Measurements from ENCODE around the gene PARD3. TPM values are rescaled to one million over a fixed set of nuclear protein-coding genes. Genes with fewer than 3 reads are reported as not detected.

PARD3 gene
- total RNA-seq, 1 donor from 2014 or later, result 98.2 TPM

GRCh38 chr10:34217524-34217923 is 597.6 kb downstream of the PARD3 start:
- H3K4me3 ChIP-seq (ENCODE audit: low read depth, low read length), result no peak overlapping the region
- DNase-seq (ENCODE audit: low read depth) (peak; percentile 38), FAIRE-seq (no peak)
- H3K27me3 ChIP-seq (ENCODE audit: control insufficient read depth, insufficient read depth, low read length), result no peaks in the 10 kb centered on the region
- no peaks in the 10 kb centered on the region for H3K36me3 ChIP-seq (ENCODE audit: control insufficient read depth, insufficient read depth, low read length)
- no peak for TF ChIP-seq CTCF (IDR thresholded peaks at IDR 0.05; ENCODE audit: insufficient read depth, low read length, severe bottlenecking)

- DNase-seq (ENCODE audit: low read depth), result no peak
- no peak for TF ChIP-seq CTCF (IDR thresholded peaks at IDR 0.05; ENCODE audit: insufficient read depth, low read length, severe bottlenecking)
- H3K27me3 ChIP-seq (ENCODE audit: control insufficient read depth, insufficient read depth, low read length), result no peaks in the 10 kb centered on the region
- peak; percentile 82 for FAIRE-seq
- H3K36me3 ChIP-seq (ENCODE audit: control insufficient read depth, insufficient read depth, low read length), result no peaks in the 10 kb centered on the region
- no peak overlapping the region for H3K4me3 ChIP-seq (ENCODE audit: low read depth, low read length)
Observed at GRCh38 chr10:34216348-34216945, 598.6 kb downstream of the PARD3 start.

DNA sequence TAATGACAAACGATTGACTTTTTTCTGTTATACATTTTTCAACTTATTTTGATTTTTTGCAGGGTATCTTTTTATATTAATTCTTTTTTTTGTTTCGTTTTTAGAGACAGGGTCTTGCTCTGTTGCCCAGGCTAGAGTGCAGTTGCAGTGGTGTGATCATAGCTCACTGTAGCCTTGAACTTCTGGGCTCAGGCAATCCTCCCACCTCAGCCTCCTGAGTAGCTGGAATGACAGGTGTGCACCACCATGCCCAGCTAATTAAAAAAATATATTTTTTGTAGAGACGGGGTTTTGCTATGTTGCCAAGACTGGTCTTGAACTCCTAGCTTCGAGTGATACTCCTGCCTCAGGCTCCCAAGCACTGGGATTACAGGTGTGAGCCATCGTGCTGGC is 601.3 kb downstream of the PARD3 start:
- FAIRE-seq, result no peak
- no peak for DNase-seq (ENCODE audit: low read depth)
- Histone ChIP-seq H3K27me3 (ENCODE audit: control insufficient read depth, insufficient read depth, low read length) (no peaks in the 10 kb centered on the region), H3K36me3 (ENCODE audit: control insufficient read depth, insufficient read depth, low read length) (no peaks in the 10 kb centered on the region), H3K4me3 (ENCODE audit: low read depth, low read length) (no peak overlapping the region)
- TF ChIP-seq CTCF (IDR thresholded peaks at IDR 0.05; ENCODE audit: insufficient read depth, low read length, severe bottlenecking), result no peak

DNA sequence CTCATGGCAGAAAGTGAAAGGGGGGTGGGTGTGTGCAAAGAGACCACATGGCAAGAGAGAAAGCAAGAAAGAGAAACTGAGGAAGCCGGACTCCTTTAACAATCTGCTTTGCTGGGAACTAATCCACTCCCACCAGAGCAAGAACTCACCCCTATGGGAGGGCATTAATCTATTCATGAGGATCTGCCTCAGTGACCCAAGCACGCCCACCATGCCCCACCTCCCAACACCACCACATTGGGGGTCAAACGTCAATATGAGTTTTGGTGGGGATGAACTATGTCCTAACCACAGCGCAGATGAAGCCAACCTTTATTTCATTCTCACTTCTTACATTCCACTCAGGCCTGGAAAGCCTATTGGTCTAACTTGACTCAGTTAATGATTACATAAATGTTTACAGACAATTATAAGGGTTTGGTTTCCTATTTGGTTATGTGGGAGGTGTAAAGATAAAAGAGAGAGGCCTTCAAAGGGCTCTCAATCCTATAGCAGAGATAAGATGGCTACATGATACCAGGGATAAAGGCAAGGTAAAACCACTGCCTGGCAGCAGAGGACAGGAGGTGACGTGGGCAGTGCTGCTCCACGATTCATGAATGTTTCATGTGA is 601.8 kb downstream of the PARD3 start:
- no peaks in the 10 kb centered on the region for H3K27me3 ChIP-seq (ENCODE audit: control insufficient read depth, insufficient read depth, low read length)
- H3K4me3 ChIP-seq (ENCODE audit: low read depth, low read length), result no peak overlapping the region
- no peaks in the 10 kb centered on the region for H3K36me3 ChIP-seq (ENCODE audit: control insufficient read depth, insufficient read depth, low read length)
- FAIRE-seq (no peak), DNase-seq (ENCODE audit: low read depth) (no peak)
- no peak for TF ChIP-seq CTCF (IDR thresholded peaks at IDR 0.05; ENCODE audit: insufficient read depth, low read length, severe bottlenecking)

GRCh38 chr10:34207343-34207742 is 607.8 kb downstream of the PARD3 start:
- DNase-seq (ENCODE audit: low read depth), result no peak
- FAIRE-seq, result no peak
- no peak overlapping the region for H3K4me3 ChIP-seq (ENCODE audit: low read depth, low read length)
- no peaks in the 10 kb centered on the region for H3K36me3 ChIP-seq (ENCODE audit: control insufficient read depth, insufficient read depth, low read length)
- TF ChIP-seq CTCF (IDR thresholded peaks at IDR 0.05; ENCODE audit: insufficient read depth, low read length, severe bottlenecking), result no peak
- no peaks in the 10 kb centered on the region for H3K27me3 ChIP-seq (ENCODE audit: control insufficient read depth, insufficient read depth, low read length)

DNA sequence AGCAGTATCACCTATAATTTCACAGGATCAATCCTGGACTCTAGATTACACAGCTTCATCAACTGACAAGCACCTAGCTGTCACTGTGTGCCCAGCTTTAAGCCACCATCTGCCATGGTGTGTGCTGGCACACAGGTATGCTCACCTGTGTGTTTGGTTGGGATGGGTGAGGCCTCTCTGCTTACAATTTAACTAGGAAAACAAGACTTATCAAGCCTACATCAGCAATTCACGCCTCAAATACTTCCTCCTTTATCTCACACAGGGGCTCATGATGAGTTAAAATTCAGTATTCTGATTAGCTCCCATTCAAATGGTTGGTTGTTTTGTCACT is 608.2 kb downstream of the PARD3 start:
- no peak for TF ChIP-seq CTCF (IDR thresholded peaks at IDR 0.05; ENCODE audit: insufficient read depth, low read length, severe bottlenecking)

More for the DNA sequence above, 608.2 kb downstream of the PARD3 start:
- Histone ChIP-seq H3K4me3 (ENCODE audit: low read depth, low read length) (no peak overlapping the region), H3K36me3 (ENCODE audit: control insufficient read depth, insufficient read depth, low read length) (no peaks in the 10 kb centered on the region), H3K27me3 (ENCODE audit: control insufficient read depth, insufficient read depth, low read length) (no peaks in the 10 kb centered on the region)
- FAIRE-seq (no peak), DNase-seq (ENCODE audit: low read depth) (no peak)
